ENCODE results near the gene SP6.

Gene SP6

DNA sequence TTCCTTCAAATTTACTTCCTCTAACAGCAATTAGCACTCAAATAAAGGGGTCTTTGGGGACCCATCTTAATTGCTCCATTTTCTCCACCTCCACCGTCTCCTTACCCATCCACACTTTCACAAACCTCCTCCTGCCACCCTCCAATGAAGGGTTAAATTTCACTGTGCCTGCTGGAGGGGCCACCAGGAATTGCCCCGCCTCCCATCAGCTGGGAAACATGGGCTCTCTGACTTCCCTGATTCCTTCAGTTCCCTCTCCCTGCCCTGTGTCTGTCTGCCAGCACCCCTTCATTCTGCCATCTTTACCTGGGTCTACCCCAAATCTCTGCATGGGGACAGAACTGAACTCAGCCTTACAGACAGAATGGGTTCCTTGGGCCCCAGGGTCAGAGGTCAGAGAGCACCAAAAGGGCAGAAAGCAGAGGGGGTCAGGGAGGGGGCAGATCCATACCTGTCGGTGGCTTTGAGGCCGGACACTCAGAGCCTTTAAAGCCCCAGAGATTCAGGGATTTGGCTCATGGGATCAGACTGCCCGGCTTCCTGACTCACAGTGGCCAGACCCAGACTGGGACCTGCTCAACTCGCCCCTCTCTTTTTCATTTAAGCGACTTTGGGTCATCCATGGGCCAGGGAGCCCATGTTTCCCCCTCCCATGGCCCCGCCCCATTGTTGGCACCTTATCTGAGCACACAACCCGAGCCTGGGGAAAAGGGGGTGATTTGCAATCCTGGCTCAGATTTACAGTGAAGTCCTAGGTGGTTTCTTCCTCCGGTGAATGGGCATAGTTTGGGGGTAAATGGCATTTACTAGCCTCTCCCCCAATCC lies 27.5 kb upstream of the SP6 start:
- TF ChIP-seq, protein P1, sequence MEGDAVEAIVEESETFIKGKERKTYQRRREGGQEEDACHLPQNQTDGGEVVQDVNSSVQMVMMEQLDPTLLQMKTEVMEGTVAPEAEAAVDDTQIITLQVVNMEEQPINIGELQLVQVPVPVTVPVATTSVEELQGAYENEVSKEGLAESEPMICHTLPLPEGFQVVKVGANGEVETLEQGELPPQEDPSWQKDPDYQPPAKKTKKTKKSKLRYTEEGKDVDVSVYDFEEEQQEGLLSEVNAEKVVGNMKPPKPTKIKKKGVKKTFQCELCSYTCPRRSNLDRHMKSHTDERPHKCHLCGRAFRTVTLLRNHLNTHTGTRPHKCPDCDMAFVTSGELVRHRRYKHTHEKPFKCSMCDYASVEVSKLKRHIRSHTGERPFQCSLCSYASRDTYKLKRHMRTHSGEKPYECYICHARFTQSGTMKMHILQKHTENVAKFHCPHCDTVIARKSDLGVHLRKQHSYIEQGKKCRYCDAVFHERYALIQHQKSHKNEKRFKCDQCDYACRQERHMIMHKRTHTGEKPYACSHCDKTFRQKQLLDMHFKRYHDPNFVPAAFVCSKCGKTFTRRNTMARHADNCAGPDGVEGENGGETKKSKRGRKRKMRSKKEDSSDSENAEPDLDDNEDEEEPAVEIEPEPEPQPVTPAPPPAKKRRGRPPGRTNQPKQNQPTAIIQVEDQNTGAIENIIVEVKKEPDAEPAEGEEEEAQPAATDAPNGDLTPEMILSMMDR (conservative IDR thresholded peaks at IDR 0.05; ENCODE audit: low read depth, low read length) = no peak
- no peak for DNase-seq (ENCODE audit: low read depth)
- H3K4me3 ChIP-seq (ENCODE audit: low read depth, low read length) = no peak overlapping the region

DNA sequence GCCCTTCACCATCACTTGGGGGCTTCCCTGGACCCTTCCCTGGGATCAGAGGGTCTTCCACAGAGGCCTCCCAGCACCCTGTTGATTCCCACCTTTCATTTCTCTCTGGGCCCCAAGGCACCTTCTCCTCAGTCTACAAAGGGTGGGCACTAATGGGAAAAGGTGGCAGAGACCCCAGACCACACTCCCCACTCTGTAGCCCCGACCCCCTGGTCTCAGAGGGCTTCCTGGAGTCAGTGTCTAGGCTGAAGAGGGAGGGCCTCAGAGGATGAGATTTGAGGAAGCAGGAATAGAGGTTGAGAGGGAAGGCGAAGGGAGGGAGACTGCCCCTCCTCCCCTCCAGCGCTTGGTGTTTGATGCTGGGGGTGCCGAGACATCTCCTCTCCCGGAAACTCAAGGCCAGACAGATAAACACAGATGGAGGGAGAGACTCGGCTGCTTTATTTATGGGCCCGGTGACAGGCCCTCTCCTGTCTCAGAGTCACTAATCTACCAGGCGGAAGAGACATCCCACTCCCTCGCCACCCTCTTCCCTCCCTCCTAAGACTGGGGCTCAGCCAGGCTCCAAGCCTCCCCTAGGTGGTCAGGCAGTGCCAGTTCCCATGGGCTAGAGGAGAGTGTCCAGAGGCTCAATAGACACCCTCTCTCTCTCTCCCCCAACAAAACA lies 26.5 kb upstream of the SP6 start:
- H3K4me3 ChIP-seq (ENCODE audit: low read depth, low read length) = no peak overlapping the region
- DNase-seq (ENCODE audit: low read depth) = no peak
- TF ChIP-seq, protein P1 (conservative IDR thresholded peaks at IDR 0.05; ENCODE audit: low read depth, low read length) = no peak

DNA sequence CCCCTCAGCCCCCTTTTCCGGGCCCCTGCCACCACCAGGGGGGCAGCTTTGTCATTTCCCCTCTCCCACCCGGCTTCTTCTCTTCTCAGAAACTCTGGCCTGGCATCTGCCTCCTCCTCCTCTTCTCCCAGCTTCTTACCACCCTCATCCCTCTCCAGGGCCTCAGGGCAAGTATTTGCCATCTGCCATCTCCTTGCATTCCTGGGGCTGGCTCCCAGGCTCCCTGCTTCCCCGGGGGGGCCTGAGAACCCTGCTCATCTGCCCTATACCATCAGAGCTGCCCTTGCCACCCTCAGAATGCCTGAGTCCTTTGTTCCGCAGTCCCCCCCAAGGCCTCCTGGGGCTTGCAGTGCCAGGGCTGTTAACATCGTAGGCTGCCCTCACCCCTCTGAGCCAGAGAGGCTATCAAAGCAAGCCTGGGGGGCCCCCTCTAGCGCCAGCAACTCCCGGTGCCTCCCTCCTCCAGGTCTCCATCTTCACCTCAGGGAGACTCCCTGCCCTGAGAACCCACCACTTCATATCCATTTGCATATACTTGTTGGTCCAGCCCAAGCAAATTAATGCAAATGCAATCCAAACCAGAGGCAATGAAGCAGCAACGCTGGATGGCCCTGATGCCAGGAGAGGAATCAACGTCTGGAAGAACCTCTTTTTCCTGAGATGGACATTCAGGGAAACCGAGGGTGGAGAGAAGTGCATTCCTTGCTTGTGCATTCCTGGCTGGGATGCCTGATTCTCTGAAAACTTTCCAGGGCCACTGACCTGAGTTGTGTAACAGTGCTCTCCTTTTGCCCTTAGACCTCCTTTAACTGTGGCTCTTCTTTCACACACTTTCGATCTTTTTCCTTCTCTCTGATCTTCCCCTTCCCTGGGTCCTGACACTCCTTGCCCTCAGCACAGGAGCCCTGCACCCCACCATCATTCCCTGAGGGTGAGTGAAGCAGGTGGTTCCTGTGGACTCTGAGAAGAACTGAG lies 24.3 kb upstream of the SP6 start:
- H3K4me3 ChIP-seq (ENCODE audit: low read depth, low read length) = no peak overlapping the region
- DNase-seq (ENCODE audit: low read depth) = no peak
- TF ChIP-seq, protein P1 (conservative IDR thresholded peaks at IDR 0.05; ENCODE audit: low read depth, low read length) = no peak

DNA sequence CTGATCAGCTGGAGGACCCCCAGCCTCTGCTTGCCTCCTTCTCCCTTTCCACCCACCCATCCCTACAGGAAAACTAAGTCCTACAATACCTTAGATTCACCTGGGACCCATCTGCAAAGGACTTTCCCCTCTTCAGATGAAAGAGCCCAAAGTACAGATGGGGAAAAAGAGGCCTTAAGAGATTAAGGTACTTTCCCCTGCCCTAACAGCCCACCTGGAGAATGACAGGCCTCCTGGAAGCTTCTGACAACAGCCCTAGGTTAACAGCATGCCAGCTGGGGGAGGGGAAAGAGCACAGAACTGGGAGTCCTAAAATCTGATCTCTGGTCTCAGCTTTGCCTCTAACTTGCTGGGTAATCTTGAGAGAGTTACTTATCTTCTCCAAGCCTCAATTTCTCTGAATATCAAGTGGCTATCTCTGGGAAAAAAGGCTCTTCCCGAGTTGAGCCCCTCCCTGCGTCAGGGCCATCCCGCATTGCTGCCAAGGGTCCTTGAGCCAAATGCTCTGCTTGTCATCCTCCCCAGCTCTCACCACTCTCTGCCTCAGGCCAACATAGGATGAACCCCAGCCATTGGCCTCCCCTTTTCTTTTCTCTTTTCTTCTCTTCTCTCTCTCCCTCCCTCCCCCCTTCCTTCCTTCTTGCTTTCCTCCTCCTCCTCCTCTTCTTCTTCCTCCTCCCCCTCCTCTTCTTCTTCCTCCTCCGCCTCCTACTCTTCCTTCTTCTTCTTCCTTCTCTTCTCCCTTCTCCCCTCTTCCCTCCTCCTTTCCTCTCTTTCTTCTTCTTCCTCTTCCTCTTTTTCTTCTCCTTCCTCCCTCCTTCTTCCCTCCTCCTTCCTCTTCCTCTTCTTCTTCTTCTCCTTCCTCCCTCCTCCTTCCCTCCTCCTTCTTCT lies 22.5 kb upstream of the SP6 start:
- DNase-seq (ENCODE audit: low read depth) = no peak
- TF ChIP-seq, protein P1 (conservative IDR thresholded peaks at IDR 0.05; ENCODE audit: low read depth, low read length) = no peak

DNA sequence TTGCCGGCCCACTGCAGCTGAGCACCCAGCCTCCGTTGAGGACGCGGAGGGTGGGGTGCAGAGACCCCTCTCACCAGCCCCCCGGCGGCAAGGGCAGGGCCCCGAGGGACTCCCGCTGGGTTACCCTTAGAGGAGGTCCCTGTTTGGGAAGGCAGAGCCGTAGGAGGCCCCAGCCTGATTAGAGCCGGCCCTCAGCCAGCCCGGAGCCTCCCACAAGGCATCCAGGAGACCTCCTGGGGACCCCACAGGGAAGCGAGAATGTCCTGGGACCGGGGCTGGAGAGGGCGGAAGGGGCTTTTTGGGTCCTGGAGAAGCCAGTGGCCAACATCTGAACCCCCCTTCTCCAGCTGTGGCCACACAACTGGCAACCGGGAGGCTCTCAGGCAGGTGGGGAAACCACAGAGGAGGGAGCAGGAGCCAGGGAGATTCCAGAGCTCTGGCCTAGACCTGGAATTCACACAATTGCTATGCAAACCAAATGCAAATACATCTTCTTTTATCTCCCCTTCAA lies 21.7 kb upstream of the SP6 start:
- H3K4me3 ChIP-seq (ENCODE audit: low read depth, low read length) = no peak overlapping the region
- TF ChIP-seq, protein P1 (conservative IDR thresholded peaks at IDR 0.05; ENCODE audit: low read depth, low read length) = no peak
- DNase-seq (ENCODE audit: low read depth) = peak; percentile 32

More for the DNA sequence above, 22.5 kb upstream of the SP6 start:
- H3K4me3 ChIP-seq (ENCODE audit: low read depth, low read length) = no peak overlapping the region
